ENCODE measurements around the gene SSR1. TPM values are rescaled to one million over a fixed set of nuclear protein-coding genes. Genes with fewer than 3 reads are reported as not detected.
"Not testable (repeated sequence)": the region's sequence is repeated elsewhere in the genome, so short reads cannot be mapped to it uniquely, and the experiment has no call there.

The SSR1 gene
- 41.9 and 64.7 TPM in 2 replicates for total RNA-seq

DNA sequence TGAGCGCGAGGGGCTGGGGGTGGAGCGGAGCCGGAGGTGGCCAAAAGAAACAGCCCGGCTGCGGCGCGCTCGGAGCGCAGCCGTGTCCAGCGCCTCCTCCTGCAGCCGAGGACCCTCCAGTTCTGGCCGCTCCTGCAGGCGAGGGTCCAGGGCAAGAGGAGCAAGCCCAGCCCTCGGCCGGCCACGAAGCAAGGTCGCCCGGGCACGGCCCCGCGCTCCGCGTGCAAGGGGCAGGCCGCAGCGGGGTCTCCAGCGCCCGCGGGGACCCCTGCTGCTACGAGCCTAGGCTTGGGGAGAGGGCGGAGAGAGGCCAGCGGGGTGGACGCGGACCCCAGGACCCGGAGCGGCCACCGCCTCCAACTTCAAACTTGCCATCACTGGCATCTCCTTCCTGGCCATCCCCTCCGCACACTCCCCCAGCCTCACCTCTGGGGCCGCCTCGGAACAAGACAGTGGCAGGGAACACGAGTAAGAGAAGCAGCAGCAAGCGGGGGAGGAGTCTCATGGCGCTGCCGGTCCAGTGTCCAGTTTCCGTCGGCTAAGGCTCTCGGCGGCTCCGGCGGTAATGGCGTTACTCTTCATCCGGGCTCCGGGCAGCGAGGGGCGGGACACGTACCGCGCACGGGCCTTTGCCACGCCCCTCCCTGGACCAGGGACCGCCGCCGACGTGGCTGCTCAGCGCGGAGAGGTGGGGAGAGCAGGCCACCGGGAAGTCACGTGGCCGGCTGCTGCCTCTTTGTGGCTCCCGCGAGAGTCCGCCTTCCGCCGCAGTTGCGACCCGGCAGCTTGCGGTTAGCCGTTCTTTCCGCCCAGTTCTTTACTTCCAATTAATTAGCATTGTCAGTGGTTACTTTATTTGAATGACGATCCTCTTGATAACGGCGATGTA lies at the start of gene SSR1:
SSR1 (minus strand) TSS at position 584 of the 889 bp plus-strand sequence; CDS start at position 505, 79 bp downstream.
- TF ChIP-seq, protein P1, sequence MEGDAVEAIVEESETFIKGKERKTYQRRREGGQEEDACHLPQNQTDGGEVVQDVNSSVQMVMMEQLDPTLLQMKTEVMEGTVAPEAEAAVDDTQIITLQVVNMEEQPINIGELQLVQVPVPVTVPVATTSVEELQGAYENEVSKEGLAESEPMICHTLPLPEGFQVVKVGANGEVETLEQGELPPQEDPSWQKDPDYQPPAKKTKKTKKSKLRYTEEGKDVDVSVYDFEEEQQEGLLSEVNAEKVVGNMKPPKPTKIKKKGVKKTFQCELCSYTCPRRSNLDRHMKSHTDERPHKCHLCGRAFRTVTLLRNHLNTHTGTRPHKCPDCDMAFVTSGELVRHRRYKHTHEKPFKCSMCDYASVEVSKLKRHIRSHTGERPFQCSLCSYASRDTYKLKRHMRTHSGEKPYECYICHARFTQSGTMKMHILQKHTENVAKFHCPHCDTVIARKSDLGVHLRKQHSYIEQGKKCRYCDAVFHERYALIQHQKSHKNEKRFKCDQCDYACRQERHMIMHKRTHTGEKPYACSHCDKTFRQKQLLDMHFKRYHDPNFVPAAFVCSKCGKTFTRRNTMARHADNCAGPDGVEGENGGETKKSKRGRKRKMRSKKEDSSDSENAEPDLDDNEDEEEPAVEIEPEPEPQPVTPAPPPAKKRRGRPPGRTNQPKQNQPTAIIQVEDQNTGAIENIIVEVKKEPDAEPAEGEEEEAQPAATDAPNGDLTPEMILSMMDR (conservative IDR thresholded peaks at IDR 0.05; ENCODE audit: low read depth, low read length), result no peak
- DNase-seq (ENCODE audit: low read depth), result peak; percentile 37
- H3K4me3 ChIP-seq (ENCODE audit: low read depth, low read length), result peak within 1 kb of the TSS; percentile 97

DNA sequence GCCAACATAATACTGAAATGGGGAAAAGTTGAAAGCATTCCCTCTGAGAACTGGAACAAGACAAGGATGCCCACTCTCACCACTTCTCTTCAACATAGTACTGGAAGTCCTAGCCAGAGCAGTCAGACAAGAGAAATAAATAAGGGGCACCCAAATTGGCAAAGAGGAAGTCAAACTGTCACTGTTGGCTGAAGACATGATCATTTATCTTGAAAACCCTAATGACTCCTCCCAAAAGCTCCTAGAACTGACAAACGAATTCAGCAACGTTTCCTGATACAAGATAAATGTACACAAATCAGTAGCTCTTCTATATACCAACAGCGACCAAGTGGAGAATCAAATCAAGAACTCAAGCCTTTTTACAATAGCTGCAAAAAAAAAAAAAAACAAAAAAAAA lies 38.9 kb upstream of the SSR1 start:
- DNase-seq (ENCODE audit: low read depth); H3K4me3 ChIP-seq (ENCODE audit: low read depth, low read length): not testable (repeated sequence)

DNA sequence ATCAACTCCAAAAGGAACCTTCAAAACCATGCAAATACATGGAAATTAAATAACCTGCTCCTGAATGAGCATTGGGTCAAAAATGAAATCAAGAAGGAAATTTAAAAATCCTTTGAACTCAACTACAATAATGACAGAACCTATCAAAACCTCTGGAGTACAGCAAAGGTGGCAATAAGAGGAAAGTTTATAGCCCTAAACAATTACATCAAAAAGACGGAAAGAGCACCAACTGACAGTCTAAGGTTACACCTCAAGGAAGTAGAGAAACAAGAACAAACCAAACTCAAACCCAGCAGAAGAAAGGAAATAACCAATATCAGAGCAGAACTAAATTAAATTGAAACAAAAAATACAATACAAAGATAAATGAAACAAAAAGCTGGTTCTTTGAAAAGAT lies 37.6 kb upstream of the SSR1 start:
- not testable (repeated sequence) for H3K4me3 ChIP-seq (ENCODE audit: low read depth, low read length); DNase-seq (ENCODE audit: low read depth)

DNA sequence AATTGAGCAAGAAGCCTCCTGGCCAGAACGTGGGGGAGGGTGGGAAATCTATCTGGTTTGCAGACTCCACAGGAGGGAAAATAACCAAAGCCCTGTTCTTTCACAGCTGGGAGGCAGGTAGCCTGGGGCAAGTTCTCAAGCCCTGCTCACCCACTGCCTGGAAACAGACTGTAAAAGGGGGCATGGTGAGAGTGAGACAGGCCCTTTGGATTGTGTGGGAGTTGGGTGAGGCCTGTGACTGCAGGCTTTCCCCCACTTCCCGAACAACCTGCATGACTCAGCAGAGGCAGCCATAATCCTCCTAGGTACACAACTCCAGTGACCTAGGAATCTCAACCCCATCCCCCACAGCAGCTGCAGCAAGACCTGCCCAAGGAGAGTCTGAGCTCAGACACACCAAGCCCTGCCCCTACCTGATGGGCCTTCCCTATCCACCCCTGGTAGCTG lies 34.6 kb upstream of the SSR1 start:
- not testable (repeated sequence) for DNase-seq (ENCODE audit: low read depth)

DNA sequence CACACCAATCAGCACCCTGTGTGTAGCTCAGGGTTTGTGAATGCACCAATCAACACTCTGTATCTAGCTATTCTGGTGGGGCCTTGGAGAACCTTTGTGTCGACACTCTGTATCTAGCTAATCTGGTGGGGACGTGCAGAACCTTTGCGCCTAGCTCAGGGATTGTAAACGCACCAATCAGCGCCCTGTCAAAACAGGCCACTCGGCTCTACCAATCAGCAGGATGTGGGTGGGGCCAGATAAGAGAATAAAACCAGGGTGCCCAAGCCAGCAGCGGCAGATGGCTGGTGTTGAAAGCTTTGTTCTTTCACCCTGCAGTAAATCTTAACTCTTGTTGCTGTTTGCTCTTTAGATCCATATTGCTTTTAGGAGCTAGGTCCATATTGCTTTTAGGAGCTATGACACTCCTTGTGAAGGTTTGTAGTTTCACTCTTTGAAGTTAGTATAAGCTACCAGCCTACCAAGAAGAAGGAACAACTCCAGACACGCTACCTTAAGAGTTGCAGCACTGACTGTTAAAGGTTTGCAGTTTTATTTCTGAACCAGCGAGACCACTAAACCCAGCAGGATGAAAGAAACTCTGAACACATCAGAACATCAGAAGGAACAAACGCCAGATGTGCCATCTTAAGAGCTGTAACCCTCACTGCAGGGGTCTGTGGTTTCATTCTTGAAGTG lies 31.9 kb upstream of the SSR1 start:
- DNase-seq (ENCODE audit: low read depth); H3K4me3 ChIP-seq (ENCODE audit: low read depth, low read length): not testable (repeated sequence)

More for the DNA sequence above, 34.6 kb upstream of the SSR1 start:
- not testable (repeated sequence) for H3K4me3 ChIP-seq (ENCODE audit: low read depth, low read length)

DNA sequence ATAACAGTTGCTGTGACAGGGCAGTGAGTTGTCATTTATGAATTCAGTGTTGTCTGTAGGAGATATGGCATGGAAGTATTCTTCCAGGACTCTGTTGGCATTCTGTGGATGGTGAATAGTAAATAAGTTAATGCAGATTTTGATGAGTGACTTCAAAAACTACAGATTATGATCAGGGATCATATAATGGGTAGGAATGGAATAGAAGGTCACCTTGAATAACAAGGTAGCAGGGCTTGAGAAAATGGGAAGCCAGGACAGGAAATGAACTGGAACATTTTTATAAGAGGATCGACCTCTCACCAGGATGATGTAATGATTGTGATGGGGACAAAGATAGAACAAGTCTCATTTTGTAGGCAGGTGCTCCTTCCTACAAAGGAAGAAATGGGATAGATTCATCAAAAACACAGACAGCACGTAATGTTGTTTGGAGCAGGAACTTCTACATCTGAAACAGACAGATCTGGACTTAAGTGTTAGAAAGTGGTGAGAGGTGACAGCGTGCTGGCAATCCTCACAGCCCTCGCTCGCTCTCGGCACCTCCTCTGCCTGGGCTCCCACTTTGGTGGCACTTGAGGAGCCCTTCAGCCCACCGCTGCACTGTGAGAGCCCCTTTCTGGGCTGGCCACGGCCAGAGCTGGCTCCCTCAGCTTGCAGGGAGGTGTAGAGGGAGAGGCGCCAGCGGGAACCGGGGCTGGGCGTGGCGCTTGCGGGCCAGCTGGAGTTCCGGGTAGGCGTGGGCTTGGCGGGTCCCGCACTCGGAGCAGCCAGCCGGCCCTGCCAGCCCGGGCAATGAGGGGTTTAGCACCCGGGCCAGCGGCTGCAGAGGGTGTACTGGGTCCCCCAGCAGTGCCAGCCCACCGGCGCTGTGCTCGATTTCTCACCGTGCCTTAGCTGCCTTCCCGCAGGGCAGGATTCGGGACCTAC lies 30.8 kb upstream of the SSR1 start:
- no peak for DNase-seq (ENCODE audit: low read depth)
- TF ChIP-seq, protein P1 (conservative IDR thresholded peaks at IDR 0.05; ENCODE audit: low read depth, low read length), result no peak
- H3K4me3 ChIP-seq (ENCODE audit: low read depth, low read length), result no peak overlapping the region

DNA sequence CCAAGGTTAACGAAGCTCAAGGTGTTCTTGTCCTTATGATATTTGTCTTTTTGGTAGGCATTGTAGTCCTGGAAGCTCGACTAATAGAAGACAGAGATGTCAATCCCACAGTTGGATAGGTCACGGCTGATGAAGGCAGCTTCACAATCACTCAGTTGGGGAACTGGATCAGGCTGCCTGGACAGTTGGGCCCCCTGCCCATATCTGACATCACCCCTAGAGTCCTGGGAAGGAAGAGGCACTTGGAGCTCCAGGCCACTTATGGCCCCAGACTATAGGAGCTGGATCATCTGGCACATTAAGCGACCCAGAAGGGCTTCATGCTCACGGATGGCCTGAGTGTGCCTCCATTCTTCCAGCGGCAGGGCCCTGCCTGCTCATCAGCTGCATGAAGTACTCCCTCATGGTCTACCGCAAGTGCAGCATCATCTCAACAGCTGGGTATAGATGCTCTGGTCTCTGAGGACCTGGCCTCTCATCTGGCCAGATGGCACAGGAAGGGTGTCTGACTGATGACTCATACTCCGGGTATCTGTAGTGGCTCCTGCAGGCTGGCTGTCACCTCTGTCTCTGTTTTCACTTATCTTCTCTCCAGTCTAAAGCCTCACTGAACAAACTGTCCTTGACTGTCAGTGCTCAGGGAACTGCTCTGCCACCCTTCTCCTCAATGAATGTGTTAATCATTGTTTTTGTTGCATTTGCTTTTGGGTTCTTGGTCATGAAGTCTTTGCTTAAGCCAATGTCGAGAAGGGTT lies 29.2 kb upstream of the SSR1 start:
- H3K4me3 ChIP-seq (ENCODE audit: low read depth, low read length), result no peak overlapping the region
- TF ChIP-seq, protein P1 (conservative IDR thresholded peaks at IDR 0.05; ENCODE audit: low read depth, low read length), result no peak
- DNase-seq (ENCODE audit: low read depth), result no peak

DNA sequence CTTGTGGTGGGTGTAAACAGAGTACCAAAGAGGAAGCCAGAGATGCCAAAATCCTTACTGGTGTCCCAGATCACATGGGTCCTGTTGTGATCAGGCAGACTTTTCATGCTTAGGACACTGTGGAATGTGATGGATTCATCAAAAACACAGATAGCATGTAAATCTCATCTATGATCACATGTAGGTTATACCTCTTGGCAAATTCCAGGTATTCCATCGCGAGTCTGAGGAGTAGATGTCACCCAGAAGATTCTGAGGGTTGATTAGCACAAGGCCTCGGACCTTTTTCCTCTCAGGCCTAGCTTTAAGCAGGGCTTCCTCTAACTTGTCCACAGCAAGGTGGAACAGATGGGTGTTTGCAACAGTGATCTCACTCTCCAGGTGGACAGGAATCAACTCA lies 28.3 kb upstream of the SSR1 start:
- no peak for DNase-seq (ENCODE audit: low read depth)
- H3K4me3 ChIP-seq (ENCODE audit: low read depth, low read length), result no peak overlapping the region
- TF ChIP-seq, protein P1 (conservative IDR thresholded peaks at IDR 0.05; ENCODE audit: low read depth, low read length), result no peak
